Measurements from ENCODE around the gene MAML3.

GRCh38 chr4:140111256-140111655 lies 42.7 kb downstream of the MAML3 start:
- TF ChIP-seq, protein P1, sequence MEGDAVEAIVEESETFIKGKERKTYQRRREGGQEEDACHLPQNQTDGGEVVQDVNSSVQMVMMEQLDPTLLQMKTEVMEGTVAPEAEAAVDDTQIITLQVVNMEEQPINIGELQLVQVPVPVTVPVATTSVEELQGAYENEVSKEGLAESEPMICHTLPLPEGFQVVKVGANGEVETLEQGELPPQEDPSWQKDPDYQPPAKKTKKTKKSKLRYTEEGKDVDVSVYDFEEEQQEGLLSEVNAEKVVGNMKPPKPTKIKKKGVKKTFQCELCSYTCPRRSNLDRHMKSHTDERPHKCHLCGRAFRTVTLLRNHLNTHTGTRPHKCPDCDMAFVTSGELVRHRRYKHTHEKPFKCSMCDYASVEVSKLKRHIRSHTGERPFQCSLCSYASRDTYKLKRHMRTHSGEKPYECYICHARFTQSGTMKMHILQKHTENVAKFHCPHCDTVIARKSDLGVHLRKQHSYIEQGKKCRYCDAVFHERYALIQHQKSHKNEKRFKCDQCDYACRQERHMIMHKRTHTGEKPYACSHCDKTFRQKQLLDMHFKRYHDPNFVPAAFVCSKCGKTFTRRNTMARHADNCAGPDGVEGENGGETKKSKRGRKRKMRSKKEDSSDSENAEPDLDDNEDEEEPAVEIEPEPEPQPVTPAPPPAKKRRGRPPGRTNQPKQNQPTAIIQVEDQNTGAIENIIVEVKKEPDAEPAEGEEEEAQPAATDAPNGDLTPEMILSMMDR (IDR thresholded peaks at IDR 0.05 in 8 of 11, conservative IDR thresholded peaks at IDR 0.05 in 3 of 11) = no peak
- TF ChIP-seq POLR2AphosphoS5 (IDR thresholded peaks at IDR 0.05) (no peak), POLR2A (IDR thresholded peaks at IDR 0.05) (no peak)

Data from spleen (tissue), 7 donors.